ENCODE measurements around the gene GJC1.
A peak's percentile ranks its signal among the peaks of the same experiment; 100 is the strongest.

Gene GJC1

GRCh38 chr17:44777394-44778348 is 52.4 kb downstream of the GJC1 start:
- no peak for DNase-seq (ENCODE audit: low read depth in 3 of 3)

GRCh38 chr17:44776628-44777393 is 53.3 kb downstream of the GJC1 start:
- DNase-seq (ENCODE audit: low read depth in 3 of 3), result no peak

GRCh38 chr17:44775838-44776621 is 54.1 kb downstream of the GJC1 start:
- peak in 1 of 3 donors; percentile 16 for DNase-seq (ENCODE audit: low read depth in 3 of 3)

GRCh38 chr17:44775136-44775837 is 54.8 kb downstream of the GJC1 start:
- DNase-seq (ENCODE audit: low read depth in 3 of 3), result peak; percentile 93 to 97 (median 97)

GRCh38 chr17:44774271-44775135 is 55.6 kb downstream of the GJC1 start:
- DNase-seq (ENCODE audit: low read depth in 3 of 3), result peak; percentile 65 to 85 (median 85)

- DNase-seq (ENCODE audit: low read depth in 3 of 3), result no peak
These were observed 56.9 kb downstream of the GJC1 start for GRCh38 chr17:44773140-44773539.

GRCh38 chr17:44772308-44773045 is 57.6 kb downstream of the GJC1 start:
- DNase-seq (ENCODE audit: low read depth in 3 of 3), result no peak

- no peak for DNase-seq (ENCODE audit: low read depth in 3 of 3)
These were observed 59.7 kb downstream of the GJC1 start for GRCh38 chr17:44770166-44770925.

GRCh38 chr17:44769647-44770084 is 60.4 kb downstream of the GJC1 start:
- no peak for DNase-seq (ENCODE audit: low read depth in 3 of 3)

GRCh38 chr17:44769230-44769629 is 60.9 kb downstream of the GJC1 start:
- DNase-seq (ENCODE audit: low read depth in 3 of 3), result no peak

- no peak for DNase-seq (ENCODE audit: low read depth in 3 of 3)
These were observed 61.5 kb downstream of the GJC1 start for GRCh38 chr17:44768505-44769142.

- DNase-seq (ENCODE audit: low read depth in 3 of 3), result no peak
These were observed 62.6 kb downstream of the GJC1 start for GRCh38 chr17:44767493-44767892.

- DNase-seq (ENCODE audit: low read depth in 3 of 3), result no peak
These were observed 63.6 kb downstream of the GJC1 start for GRCh38 chr17:44766409-44767038.

- DNase-seq (ENCODE audit: low read depth in 3 of 3), result no peak
These were observed 64.1 kb downstream of the GJC1 start for GRCh38 chr17:44765965-44766364.

- DNase-seq (ENCODE audit: low read depth in 3 of 3), result no peak
These were observed 66.9 kb downstream of the GJC1 start for GRCh38 chr17:44763170-44763569.

GRCh38 chr17:44761932-44762810 is 67.9 kb downstream of the GJC1 start:
- no peak for DNase-seq (ENCODE audit: low read depth in 3 of 3)
